Esophagus squamous epithelium (tissue), 5 donors: ENCODE results near the gene SERPINA9. TPM values are rescaled to one million over a fixed set of nuclear protein-coding genes. Genes with fewer than 3 reads are reported as not detected.

Source experiments
- DNase-seq: peaks from one replicate; lab custom pipeline; 2025; lab: John Stamatoyannopoulos, UW
- H3K27ac ChIP-seq, 4 donors: fragments of 200-600 bp; sonication (generic); one replicate each; pipeline ENCODE4 v1.5.1; 2016 to 2019; ENCODE audit warnings: mild to moderate bottlenecking in 1 of 4
- H3K27me3 ChIP-seq, 4 donors: fragments of 200-600 bp; sonication (generic); 1 replicate in 3 of 4; 2 replicates in 1 of 4; pipeline versions ENCODE4 v1.5.1 to v1.6.0; 2017 to 2021; ENCODE audit warnings: antibody characterized with exemption in 1 of 4
- H3K36me3 ChIP-seq, 3 donors: fragments of 200-600 bp; sonication (generic); one replicate each; pipeline ENCODE4 v1.5.1; 2016 to 2019
- H3K4me1 ChIP-seq, 3 donors: fragments of 200-600 bp; sonication (generic); one replicate each; pipeline ENCODE4 v1.5.1; 2017 to 2019
- H3K4me3 ChIP-seq, 4 donors: fragments of 200-600 bp; sonication (generic); 1 replicate in 3 of 4; 2 replicates in 1 of 4; pipeline ENCODE4 v1.5.1; 2016 to 2019; ENCODE audit warnings: mild to moderate bottlenecking in 2 of 4, moderate library complexity in 1 of 4
- H3K9me3 ChIP-seq, 3 donors: fragments of 200-600 bp; sonication (generic); one replicate each; pipeline ENCODE4 v1.5.1; 2016 to 2019
- POLR2A ChIP-seq, 4 donors: fragments of 450-650 bp; IDR thresholded peaks; one replicate each; pipeline ENCODE4 v1.6.1; 2017; ENCODE audit warnings: antibody characterized with exemption in 4 of 4, mild to moderate bottlenecking in 4 of 4, moderate library complexity in 3 of 4
- whole genome bisulfite sequencing, 2 donors: methylation state at CpG; one replicate each; pipeline ENCODE4 v1.1.5; 2018; 5-methylcytosine and 5-hydroxymethylcytosine counted together
- intact Hi-C: fragments of 100-400 bp; cut with DNase I; formaldehyde crosslinking; loops from one replicate; pipeline ENCODE4 v1.15.0; 2022
- total RNA-seq, 4 donors: library from RNA; depleted of rRNA; stranded (reverse); fragments of >200 nt; gene quantifications; one replicate each; pipeline ENCODE4 v1.1.0, GENCODE V29; 2016
- TF ChIP-seq, protein P1 (sequence below), 6 experiments: fragments of 450-650 bp in 4 of 6; fragments of 200-600 bp in 2 of 6; sonication (generic) in 2 of 6; IDR thresholded peaks; one replicate each; pipeline ENCODE4 v1.5.1; 2016 to 2019; ENCODE audit warnings: antibody characterized with exemption in 6 of 6, mild to moderate bottlenecking in 4 of 6, moderate library complexity in 4 of 6
- donor health status: DM: yes; HTN: yes; CAD: no.

The SERPINA9 gene, protein sequence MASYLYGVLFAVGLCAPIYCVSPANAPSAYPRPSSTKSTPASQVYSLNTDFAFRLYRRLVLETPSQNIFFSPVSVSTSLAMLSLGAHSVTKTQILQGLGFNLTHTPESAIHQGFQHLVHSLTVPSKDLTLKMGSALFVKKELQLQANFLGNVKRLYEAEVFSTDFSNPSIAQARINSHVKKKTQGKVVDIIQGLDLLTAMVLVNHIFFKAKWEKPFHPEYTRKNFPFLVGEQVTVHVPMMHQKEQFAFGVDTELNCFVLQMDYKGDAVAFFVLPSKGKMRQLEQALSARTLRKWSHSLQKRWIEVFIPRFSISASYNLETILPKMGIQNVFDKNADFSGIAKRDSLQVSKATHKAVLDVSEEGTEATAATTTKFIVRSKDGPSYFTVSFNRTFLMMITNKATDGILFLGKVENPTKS
- not detected for total RNA-seq

DNA sequence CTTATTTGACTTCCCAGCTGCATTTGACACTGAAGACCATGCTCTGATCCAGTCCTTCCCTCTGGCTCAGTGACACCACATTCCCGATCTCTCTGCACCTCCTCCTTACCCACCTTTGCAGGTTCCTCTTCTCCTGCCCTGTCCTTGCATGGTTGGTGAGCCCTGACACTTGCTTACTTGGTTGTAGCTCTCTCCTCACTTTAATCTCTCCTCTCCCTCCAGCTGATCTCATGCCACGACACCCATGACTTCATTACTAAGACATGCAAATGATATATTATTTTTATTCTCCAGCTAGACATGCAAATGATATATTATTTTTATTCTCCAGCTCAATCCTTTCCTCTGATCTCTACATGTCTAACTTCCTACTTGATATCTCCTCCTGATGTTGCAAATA, at the start of gene SERPINA9:
Gene SERPINA9, minus strand, starts transcription at position 175 of the 400 bp plus-strand sequence. CDS start 6,357 bp downstream, outside the sequence.
- Histone ChIP-seq H3K27ac (no peak within 1 kb of the TSS), H3K9me3 (peaks cover 0 to 10% (median 5%) of the 10 kb centered on the region in 3 donors), H3K4me3 (no peak within 1 kb of the TSS), H3K27me3 (peaks cover 0 to 14% (median 0%) of the 10 kb centered on the region in 4 donors), H3K36me3 (no peaks in the 10 kb centered on the region), H3K4me1 (no peaks in the 10 kb centered on the region)
- WGBS, 2 donors, result 73% methylated on average over 2 of the region's 2 CpGs
- TF ChIP-seq, protein P1, sequence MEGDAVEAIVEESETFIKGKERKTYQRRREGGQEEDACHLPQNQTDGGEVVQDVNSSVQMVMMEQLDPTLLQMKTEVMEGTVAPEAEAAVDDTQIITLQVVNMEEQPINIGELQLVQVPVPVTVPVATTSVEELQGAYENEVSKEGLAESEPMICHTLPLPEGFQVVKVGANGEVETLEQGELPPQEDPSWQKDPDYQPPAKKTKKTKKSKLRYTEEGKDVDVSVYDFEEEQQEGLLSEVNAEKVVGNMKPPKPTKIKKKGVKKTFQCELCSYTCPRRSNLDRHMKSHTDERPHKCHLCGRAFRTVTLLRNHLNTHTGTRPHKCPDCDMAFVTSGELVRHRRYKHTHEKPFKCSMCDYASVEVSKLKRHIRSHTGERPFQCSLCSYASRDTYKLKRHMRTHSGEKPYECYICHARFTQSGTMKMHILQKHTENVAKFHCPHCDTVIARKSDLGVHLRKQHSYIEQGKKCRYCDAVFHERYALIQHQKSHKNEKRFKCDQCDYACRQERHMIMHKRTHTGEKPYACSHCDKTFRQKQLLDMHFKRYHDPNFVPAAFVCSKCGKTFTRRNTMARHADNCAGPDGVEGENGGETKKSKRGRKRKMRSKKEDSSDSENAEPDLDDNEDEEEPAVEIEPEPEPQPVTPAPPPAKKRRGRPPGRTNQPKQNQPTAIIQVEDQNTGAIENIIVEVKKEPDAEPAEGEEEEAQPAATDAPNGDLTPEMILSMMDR (IDR thresholded peaks at IDR 0.05), result no peak
- no peak for TF ChIP-seq POLR2A (IDR thresholded peaks at IDR 0.05)
- no peak for DNase-seq
- intact Hi-C loops, result no loop called here

DNA sequence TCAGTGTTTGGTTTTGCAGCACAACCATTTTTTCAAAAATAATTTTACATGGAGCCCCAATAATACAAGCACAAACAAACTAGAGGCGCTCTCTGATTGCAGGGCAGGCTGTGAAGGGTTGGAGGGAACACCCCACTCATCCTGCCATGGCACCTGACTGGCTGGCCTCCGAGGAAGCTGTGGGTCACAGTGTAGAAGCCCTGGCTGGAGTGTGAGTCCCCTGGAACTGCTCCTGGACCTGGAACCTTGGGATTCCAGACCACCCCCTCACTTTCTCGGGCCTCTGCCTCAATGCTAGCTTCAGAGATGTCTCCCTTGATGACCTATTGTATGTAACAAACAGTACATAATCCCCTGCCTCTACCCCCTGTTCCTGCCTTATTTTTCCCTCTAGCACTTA, 48.1 kb upstream of the SERPINA9 start:
- Histone ChIP-seq H3K9me3 (no peaks in the 10 kb centered on the region), H3K27ac (no peak overlapping the region), H3K4me3 (no peak overlapping the region), H3K4me1 (no peaks in the 10 kb centered on the region), H3K27me3 (no peaks in the 10 kb centered on the region), H3K36me3 (no peaks in the 10 kb centered on the region)
- TF ChIP-seq, protein P1 (IDR thresholded peaks at IDR 0.05), result no peak
- no peak for TF ChIP-seq POLR2A (IDR thresholded peaks at IDR 0.05)
- no peak for DNase-seq
- 27 to 60% methylated on average over 2 to 3 of the region's 3 CpGs for WGBS, 2 donors
- intact Hi-C loops, result no loop called here

DNA sequence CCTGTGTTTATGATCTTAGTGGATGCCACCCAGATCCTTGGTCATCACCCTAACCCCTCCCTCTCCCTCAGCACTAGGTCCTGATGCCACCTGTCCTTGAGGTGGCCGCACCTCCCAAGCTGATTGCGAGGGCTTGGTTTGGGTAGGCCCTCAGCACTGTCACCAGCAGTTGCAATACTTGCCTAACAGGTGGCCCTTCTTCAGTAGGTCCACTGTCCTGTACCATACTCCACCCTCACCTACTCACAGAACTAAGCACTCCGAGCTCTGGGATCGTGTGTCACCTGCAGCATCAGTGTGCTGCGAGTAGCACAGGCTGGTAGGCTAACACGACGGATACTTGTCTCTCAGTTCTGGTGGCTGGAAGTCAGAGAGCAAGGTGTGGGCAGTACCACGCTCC, 47.3 kb upstream of the SERPINA9 start:
- 91 to 100% methylated on average over 3 to 8 of the region's 8 CpGs for WGBS, 2 donors
- TF ChIP-seq, protein P1 (IDR thresholded peaks at IDR 0.05), result no peak
- no peak for TF ChIP-seq POLR2A (IDR thresholded peaks at IDR 0.05)
- Histone ChIP-seq H3K4me1 (no peaks in the 10 kb centered on the region), H3K9me3 (no peaks in the 10 kb centered on the region), H3K36me3 (no peaks in the 10 kb centered on the region), H3K4me3 (no peak overlapping the region), H3K27me3 (no peaks in the 10 kb centered on the region), H3K27ac (no peak overlapping the region)
- intact Hi-C loops, result no loop called here
- no peak for DNase-seq

DNA sequence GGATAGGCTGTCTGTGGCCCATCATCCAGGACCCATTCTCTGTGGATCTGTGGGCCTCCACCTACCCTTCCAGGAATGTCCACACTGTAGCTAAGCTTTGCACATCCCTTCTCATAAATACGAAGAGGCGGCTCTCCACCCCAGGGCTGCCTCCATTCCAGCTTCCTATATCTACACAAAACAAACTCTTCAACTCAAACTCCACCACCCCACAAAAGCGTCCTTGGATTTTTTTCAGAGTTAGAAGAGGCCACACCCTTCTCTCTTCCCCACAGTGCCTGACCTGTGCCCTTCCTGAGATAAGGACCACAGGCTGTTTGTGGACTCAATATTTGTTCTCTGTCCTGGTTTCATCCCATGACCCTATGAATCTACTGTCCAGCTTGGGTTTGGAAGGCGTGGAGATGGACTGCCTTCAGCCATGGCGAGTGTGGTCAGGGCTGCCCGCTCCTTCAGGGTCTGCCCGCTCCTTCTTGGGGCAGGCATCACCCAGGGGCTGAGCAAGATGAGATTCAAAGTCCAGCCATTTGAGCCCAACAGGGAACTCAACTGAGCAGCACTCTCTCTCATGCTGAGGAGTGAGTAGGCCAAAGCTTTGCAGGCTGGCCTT, 46.2 kb upstream of the SERPINA9 start:
- no peak for DNase-seq
- peaks cover 0 to under 1% (median 0%) of the 10 kb centered on the region in 4 donors for H3K27me3 ChIP-seq

More for the DNA sequence above, 46.2 kb upstream of the SERPINA9 start:
- Histone ChIP-seq H3K4me1 (no peaks in the 10 kb centered on the region), H3K4me3 (no peak overlapping the region), H3K9me3 (no peaks in the 10 kb centered on the region), H3K27ac (no peak overlapping the region), H3K36me3 (no peaks in the 10 kb centered on the region)
- intact Hi-C loops, result no loop called here
- TF ChIP-seq POLR2A (IDR thresholded peaks at IDR 0.05), result no peak
- TF ChIP-seq, protein P1 (IDR thresholded peaks at IDR 0.05), result no peak
- 90 to 91% methylated on average over 5 to 7 of the region's 7 CpGs for WGBS, 2 donors
